Calu3 (cell line): ENCODE measurements around the gene MAP2K6. TPM values are rescaled to one million over a fixed set of nuclear protein-coding genes. Genes with fewer than 3 reads are reported as not detected.

Experiments
- BruUV-seq: library from RNA; stranded (reverse); fragments of 400-500 nt; replicated peaks from 2 replicates; lab custom pipeline; 2021; lab: Mats Ljungman, UMichigan
- CTCF ChIA-PET: fragments of 300-600 bp; sonication (Branson Sonifier 250); formaldehyde crosslinking; loops from one replicate; lab custom pipeline; 2022; ENCODE audit warnings: antibody characterized with exemption; lab: Charles Lee
- DNase-seq: peaks from one replicate; pipeline ENCODE4 v3.0.0; 2022
- H3K27ac Mint-ChIP-seq: one replicate; pipeline ENCODE4 v1.8.0; 2022; ENCODE audit warnings: mixed read lengths; ENCODE audit not compliant: unreplicated experiment
- H3K27me3 Mint-ChIP-seq: one replicate; pipeline ENCODE4 v1.8.0; 2022; ENCODE audit warnings: mixed read lengths; ENCODE audit not compliant: unreplicated experiment
- H3K36me3 Mint-ChIP-seq: one replicate; pipeline ENCODE4 v1.8.0; 2022; ENCODE audit warnings: mild to moderate bottlenecking, moderate library complexity, mixed read lengths; ENCODE audit not compliant: insufficient read depth, unreplicated experiment
- H3K4me1 Mint-ChIP-seq: one replicate; pipeline ENCODE4 v1.8.0; 2022; ENCODE audit warnings: mild to moderate bottlenecking, low read depth, mixed read lengths; ENCODE audit not compliant: unreplicated experiment
- H3K4me3 Mint-ChIP-seq: one replicate; pipeline ENCODE4 v1.8.0; 2022; ENCODE audit warnings: mild to moderate bottlenecking, low read depth, moderate library complexity, mixed read lengths; ENCODE audit not compliant: unreplicated experiment
- H3K9me3 Mint-ChIP-seq: one replicate; pipeline ENCODE4 v1.8.0; 2022; ENCODE audit warnings: low read depth, mixed read lengths; ENCODE audit not compliant: unreplicated experiment
- intact Hi-C: fragments of 100-400 bp; cut with micrococcal nuclease; formaldehyde crosslinking; loops from one replicate; pipeline ENCODE4 v1.10.0; 2022; ENCODE audit not compliant: unreplicated experiment
- total RNA-seq: library from RNA; stranded (reverse); gene quantifications from 2 replicates; pipeline ENCODE4 v1.2.3, GENCODE V29; 2022
- TF ChIP-seq, protein P1 (sequence below): fragments of 200-600 bp; IDR thresholded peaks from one replicate; pipeline ENCODE4 v1.8.0; 2022; ENCODE audit warnings: antibody characterized with exemption; ENCODE audit not compliant: unreplicated experiment

The MAP2K6 gene
- total RNA-seq, 1 experiment from 2014 or later, result 13.0 TPM

DNA sequence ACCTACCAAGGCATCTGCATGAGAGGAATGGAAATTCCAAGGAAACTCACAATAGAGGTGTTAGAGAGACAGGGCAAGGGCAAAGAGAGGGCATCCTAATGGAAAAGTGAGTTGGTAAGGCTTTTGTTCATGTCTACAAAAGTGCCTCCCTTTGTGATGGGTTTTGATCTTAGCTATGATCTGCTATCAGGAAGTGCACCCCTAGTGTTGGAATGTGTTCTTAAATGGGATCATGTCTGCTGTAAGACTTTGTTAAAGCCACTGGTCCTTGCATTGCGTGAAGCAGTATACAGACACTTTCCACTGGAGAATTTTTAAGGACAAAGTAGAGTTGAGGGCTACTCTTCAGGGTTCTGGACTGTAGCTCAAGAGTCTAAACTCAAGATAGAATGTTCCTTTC is 92.0 kb downstream of the MAP2K6 start:
- Mint-ChIP-seq H3K4me3 (no peak overlapping the region), H3K27me3 (no peaks in the 10 kb centered on the region), H3K27ac (no peak overlapping the region), H3K4me1 (peaks cover 18% of the 10 kb centered on the region), H3K36me3 (peaks cover 11% of the 10 kb centered on the region), H3K9me3 (peaks cover 3% of the 10 kb centered on the region)
- intact Hi-C loops, result no loop called here
- CTCF ChIA-PET, result interaction anchor here (0.9 to 1.3 kb wide), 2 partner anchors 39 to 112 kb away, joined by 5 to 6 read pairs; no protein-coding TSS in a partner anchor
- TF ChIP-seq, protein P1, sequence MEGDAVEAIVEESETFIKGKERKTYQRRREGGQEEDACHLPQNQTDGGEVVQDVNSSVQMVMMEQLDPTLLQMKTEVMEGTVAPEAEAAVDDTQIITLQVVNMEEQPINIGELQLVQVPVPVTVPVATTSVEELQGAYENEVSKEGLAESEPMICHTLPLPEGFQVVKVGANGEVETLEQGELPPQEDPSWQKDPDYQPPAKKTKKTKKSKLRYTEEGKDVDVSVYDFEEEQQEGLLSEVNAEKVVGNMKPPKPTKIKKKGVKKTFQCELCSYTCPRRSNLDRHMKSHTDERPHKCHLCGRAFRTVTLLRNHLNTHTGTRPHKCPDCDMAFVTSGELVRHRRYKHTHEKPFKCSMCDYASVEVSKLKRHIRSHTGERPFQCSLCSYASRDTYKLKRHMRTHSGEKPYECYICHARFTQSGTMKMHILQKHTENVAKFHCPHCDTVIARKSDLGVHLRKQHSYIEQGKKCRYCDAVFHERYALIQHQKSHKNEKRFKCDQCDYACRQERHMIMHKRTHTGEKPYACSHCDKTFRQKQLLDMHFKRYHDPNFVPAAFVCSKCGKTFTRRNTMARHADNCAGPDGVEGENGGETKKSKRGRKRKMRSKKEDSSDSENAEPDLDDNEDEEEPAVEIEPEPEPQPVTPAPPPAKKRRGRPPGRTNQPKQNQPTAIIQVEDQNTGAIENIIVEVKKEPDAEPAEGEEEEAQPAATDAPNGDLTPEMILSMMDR, result no peak
- no peak for DNase-seq
- no TSS peak for BruUV-seq

DNA sequence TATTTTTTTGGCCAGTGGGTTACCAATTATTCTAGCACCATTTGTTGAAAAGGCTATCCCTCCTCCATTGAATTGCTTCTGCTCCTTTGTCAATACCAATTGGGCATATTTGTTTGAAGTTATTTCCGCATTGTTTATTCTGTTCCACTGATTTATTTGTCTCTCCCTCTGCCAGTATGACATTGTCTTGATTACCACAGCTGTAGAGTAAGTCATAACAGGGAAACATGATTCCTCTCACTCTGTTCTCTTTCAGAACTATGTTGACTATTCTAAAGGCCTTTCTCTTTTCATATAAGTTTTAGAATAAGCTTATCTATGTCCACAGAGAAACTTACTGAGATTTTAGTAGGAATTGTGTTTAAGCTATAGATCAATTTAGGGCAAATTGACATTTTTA is 94.3 kb downstream of the MAP2K6 start:
- peaks cover 3% of the 10 kb centered on the region for H3K9me3 Mint-ChIP-seq
- no peak overlapping the region for H3K27ac Mint-ChIP-seq
- DNase-seq, result no peak
- TF ChIP-seq, protein P1, result no peak
- H3K4me3 Mint-ChIP-seq, result no peak overlapping the region
- H3K4me1 Mint-ChIP-seq, result no peaks in the 10 kb centered on the region
- intact Hi-C loops, result no loop called here
- no peaks in the 10 kb centered on the region for H3K36me3 Mint-ChIP-seq
- BruUV-seq, result no TSS peak
- CTCF ChIA-PET, result no interaction called here
- no peaks in the 10 kb centered on the region for H3K27me3 Mint-ChIP-seq

DNA sequence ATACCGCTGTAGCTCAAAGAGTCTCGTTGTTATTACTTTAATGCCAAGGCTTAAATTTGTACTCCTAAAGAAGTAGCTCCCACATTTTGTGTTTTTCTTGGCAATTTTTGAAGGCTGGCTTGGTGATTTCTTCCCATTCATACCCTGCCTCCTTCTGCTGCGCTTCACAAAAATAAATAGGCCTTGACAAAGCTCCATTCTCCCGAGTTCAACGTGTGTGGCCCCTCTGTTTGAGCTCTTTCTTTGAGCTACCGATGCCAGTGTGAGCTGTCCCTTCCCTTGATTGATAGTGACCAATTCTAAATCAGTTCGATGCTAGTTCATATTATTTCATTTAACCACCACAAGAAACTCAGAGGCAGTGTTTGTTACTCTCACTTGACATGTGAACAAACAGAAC is 96.8 kb downstream of the MAP2K6 start:
- Mint-ChIP-seq H3K36me3 (no peaks in the 10 kb centered on the region), H3K4me3 (no peak overlapping the region), H3K9me3 (peaks cover 3% of the 10 kb centered on the region), H3K27ac (no peak overlapping the region), H3K27me3 (no peaks in the 10 kb centered on the region), H3K4me1 (no peaks in the 10 kb centered on the region)
- TF ChIP-seq, protein P1, result no peak
- BruUV-seq, result no TSS peak
- CTCF ChIA-PET, result interaction anchor here (0.5 to 1.4 kb wide), 4 partner anchors 9 to 1265 kb away, joined by 3 to 8 read pairs (median 5); no protein-coding TSS in a partner anchor
- DNase-seq, result no peak
- intact Hi-C loops, result no loop called here

DNA sequence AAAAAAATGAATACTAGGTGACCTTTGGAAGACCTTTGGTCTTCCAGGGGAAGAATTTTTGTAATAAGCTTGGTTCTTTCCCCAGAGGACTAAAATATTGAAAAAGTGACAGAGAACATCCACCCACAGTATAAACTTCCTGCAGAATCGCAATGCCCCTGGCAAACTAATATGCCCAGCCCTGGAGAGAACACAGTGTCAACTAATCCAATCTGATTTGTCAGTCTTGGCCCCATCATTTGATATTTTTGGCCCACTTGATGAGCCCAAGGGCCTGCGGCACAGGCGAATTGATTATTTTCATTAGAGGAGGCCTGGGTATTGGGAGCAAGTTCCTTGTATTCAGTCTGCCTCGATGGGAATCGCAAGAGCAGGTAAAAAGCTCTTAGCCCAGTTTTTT is 98.4 kb downstream of the MAP2K6 start:
- Mint-ChIP-seq H3K4me1 (no peaks in the 10 kb centered on the region), H3K36me3 (no peaks in the 10 kb centered on the region), H3K27me3 (no peaks in the 10 kb centered on the region), H3K27ac (no peak overlapping the region), H3K9me3 (peaks cover 3% of the 10 kb centered on the region), H3K4me3 (no peak overlapping the region)
- TF ChIP-seq, protein P1, result no peak
- no peak for DNase-seq
- no TSS peak for BruUV-seq
- CTCF ChIA-PET, result no interaction called here
- intact Hi-C loops, result no loop called here
